Neuron (in vitro differentiated cells): ENCODE measurements around the gene CUEDC1.

Experiments used
- H2AFZ ChIP-seq: one replicate; pipeline ENCODE4 v1.6.1; 2013; ENCODE audit warnings: low read depth, mild to moderate bottlenecking, inconsistent platforms, low read length, moderate library complexity
- H3K27me3 ChIP-seq: one replicate; pipeline ENCODE4 v1.6.1; 2013; ENCODE audit warnings: low read length; ENCODE audit not compliant: insufficient read depth
- H3K36me3 ChIP-seq: one replicate; pipeline ENCODE4 v1.6.1; 2013; ENCODE audit warnings: low read length; ENCODE audit not compliant: insufficient read depth
- H3K4me1 ChIP-seq: one replicate; pipeline ENCODE4 v1.6.1; 2013; ENCODE audit warnings: low read length; ENCODE audit not compliant: insufficient read depth
- H3K4me3 ChIP-seq: 2 replicates; pipeline ENCODE4 v1.5.1; 2013; ENCODE audit warnings: mild to moderate bottlenecking, low read length, moderate library complexity
- H3K9me3 ChIP-seq: one replicate; pipeline ENCODE4 v1.6.1; 2013; ENCODE audit warnings: low read length

The CUEDC1 gene

DNA sequence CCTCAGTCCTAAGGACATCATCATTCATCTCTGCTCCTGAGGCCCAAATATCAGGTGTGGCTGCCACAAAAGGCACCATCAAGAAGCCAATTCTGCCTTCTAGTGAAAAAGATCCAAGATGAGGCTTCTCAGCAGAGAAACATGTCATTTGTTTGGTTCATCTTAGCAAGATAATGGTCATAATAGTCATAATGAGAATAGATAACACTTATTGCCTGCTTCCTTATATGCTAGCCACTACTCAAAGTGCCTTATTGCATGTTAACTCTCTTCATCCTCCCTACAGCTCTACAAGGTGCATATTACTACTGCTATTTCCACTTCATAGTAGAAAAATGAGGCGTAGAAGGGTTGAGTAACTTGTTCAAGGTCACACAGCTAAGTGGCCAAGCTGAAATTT, 60.4 kb downstream of the CUEDC1 start:
- Histone ChIP-seq H2AFZ (no peak overlapping the region), H3K36me3 (no peaks in the 10 kb centered on the region), H3K4me3 (no peak overlapping the region), H3K9me3 (no peaks in the 10 kb centered on the region), H3K27me3 (no peaks in the 10 kb centered on the region), H3K4me1 (peaks cover 32% of the 10 kb centered on the region)

DNA sequence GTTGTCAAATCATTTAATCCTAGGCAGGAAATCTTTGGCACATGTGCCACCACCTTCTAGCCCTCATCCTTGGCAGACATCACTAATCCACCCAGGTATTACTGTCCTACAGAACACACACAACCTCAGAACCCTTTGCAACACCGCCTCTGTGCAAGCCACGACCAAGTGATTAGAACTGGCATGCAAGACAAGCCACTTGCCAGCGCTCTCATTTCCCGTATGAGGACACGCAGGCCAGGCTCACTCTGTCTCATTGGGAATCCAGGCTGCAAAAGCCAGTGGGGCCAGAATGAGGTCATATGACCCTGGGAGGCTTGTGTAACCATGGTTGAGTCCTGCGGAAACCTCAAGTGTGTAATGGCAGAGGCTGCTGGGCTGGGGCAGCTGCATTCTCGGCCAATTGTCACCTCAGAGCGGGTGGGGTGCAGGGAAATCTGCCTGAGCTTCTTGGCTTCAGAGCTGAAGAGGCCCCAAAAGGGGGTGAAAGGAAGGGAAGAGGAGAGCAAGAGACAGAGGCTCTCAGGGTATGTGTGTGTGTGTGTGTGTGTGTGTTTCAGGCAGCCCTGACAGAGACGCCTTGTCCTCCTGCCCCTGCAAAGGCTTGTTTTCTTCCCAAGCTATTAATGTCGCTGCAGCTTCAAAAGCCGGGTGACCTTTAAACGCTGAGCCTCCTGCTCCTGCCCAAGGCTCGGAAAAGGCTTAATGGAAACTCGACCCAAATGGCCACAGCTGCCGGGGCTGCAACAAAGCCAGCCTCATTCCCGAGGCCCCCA, 62.2 kb downstream of the CUEDC1 start:
- H2AFZ ChIP-seq, result no peak overlapping the region
- peak overlapping the region; percentile 30 for H3K4me3 ChIP-seq
- no peaks in the 10 kb centered on the region for H3K9me3 ChIP-seq
- no peaks in the 10 kb centered on the region for H3K36me3 ChIP-seq
- no peaks in the 10 kb centered on the region for H3K27me3 ChIP-seq
- H3K4me1 ChIP-seq, result peaks cover 15% of the 10 kb centered on the region

DNA sequence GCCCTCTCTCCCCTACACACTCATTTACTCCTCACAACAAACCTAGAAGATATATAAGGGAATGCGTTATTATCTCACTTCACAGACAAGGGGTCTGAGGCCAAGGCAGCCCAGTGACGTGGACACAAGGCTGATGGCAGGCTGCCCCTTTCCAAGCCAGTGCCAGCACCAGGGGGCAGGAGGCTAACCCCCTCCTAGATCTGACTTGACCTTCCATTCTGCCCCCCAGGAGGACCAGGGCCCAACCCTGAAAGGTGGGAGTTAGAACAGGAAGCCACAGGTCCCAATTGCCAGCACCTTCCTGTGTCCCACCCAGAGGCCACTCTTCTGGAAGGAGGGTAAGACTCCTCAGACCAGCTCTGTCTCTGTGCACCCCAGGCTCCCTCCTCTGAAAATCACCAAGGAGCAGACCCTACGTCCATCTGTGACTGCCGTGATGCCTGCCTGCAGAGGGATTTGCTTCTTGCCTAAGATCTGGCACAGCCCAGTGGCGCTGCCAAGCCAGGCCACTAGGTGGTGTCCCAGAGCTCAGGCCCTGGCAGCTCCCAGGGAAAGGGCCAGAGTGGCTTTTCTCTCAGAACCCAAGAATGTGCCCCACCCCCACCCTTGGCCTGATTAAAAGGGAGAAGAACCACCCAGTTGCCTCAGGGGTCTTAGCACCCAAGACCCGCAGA, 62.9 kb downstream of the CUEDC1 start:
- Histone ChIP-seq H3K36me3 (no peaks in the 10 kb centered on the region), H3K4me1 (peaks cover 14% of the 10 kb centered on the region), H3K27me3 (no peaks in the 10 kb centered on the region), H2AFZ (no peak overlapping the region), H3K9me3 (no peaks in the 10 kb centered on the region), H3K4me3 (peak overlapping the region; percentile 30)

DNA sequence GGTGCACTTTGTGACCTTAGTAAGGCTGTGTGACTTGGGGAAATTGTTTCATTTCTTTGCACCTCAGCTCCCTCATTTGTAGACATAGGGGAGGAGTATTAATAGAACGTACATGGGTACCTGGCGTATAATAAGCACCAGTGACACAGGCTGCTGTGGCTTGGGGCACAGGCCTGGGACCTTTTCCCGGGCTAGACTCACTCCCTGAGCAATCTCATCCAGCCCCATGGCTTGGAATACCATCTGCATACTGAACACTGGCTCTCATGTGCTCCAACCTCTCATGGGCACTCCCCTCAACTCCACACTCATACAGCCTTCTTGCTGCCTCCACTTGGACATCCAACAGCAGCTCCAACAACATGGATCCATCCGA, 64.4 kb downstream of the CUEDC1 start:
- no peaks in the 10 kb centered on the region for H3K27me3 ChIP-seq
- peaks cover 14% of the 10 kb centered on the region for H3K4me1 ChIP-seq
- no peak overlapping the region for H2AFZ ChIP-seq

DNA sequence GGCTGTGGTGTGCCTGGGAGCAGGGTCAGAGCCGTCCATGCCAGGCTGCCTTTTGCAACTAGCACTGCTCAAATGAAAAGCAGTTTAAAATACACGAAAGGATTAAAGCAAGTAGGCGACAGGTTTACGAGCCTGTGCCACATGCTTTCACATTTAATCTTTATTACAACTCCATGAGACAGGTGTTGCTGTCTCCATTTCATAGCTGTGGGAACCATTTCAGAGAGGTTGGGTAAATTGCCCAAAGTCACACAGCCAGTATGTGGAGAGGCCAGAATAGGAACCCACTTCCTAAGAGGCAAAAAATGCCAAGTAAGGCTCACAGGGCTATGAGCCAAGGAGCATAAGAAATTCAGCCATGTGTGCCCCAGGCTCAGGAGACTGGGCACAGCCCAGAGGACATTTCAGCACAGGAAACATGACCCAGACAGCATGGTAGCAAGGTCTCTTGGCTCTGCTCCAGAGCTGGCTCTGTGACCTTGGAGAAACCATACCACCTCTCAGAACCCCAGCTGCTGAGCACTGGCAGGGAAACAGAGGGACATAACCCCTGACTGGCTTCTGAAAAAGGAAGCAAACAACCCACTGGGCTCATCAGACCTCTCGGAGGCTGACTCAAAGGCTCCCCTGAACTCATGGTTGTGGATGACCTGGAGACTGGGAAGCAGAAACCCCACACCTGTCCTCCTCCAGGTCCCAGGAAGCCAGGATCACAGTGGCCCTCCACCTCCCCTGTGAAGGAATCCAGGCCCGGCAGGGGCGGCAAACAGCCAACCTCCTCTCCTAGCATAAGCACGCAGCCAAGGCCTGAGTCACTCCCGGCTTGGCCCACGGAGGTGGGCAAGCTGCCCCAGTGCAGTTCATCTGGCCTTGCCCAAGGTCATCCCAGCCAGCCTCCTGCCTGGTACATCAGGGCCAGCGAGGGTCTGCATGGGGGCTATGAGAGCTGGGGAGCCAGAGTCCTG, 65.0 kb downstream of the CUEDC1 start:
- peaks cover under 1% of the 10 kb centered on the region for H3K36me3 ChIP-seq
- H3K9me3 ChIP-seq, result no peaks in the 10 kb centered on the region
- peaks cover 14% of the 10 kb centered on the region for H3K4me1 ChIP-seq
- no peak overlapping the region for H2AFZ ChIP-seq
- H3K4me3 ChIP-seq, result no peak overlapping the region
- H3K27me3 ChIP-seq, result no peaks in the 10 kb centered on the region

More for the DNA sequence above, 64.4 kb downstream of the CUEDC1 start:
- Histone ChIP-seq H3K36me3 (no peaks in the 10 kb centered on the region), H3K9me3 (no peaks in the 10 kb centered on the region), H3K4me3 (no peak overlapping the region)

DNA sequence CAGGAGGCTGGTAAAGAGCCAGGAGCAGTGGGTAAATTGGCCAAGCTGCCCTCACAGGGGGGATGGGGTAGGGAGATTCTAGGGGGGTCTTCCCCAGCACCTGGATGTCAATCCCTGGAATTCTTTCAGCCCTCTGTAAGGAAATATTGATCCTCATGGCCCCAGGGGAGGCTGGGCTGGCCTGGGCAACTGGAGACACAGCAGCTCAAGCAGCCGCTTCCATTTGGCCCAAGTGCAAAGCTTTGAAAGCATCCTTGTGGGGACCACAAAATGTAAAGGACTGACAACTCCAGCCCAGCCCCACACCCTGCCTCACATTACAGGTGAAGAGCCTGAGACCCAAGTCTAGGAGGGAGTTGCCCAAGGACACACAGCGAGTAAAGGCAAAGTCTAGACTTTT, 66.0 kb downstream of the CUEDC1 start:
- no peak overlapping the region for H2AFZ ChIP-seq
- H3K4me3 ChIP-seq, result no peak overlapping the region
- peaks cover 14% of the 10 kb centered on the region for H3K4me1 ChIP-seq
- no peaks in the 10 kb centered on the region for H3K27me3 ChIP-seq
- H3K36me3 ChIP-seq, result peaks cover 8% of the 10 kb centered on the region
- no peaks in the 10 kb centered on the region for H3K9me3 ChIP-seq

DNA sequence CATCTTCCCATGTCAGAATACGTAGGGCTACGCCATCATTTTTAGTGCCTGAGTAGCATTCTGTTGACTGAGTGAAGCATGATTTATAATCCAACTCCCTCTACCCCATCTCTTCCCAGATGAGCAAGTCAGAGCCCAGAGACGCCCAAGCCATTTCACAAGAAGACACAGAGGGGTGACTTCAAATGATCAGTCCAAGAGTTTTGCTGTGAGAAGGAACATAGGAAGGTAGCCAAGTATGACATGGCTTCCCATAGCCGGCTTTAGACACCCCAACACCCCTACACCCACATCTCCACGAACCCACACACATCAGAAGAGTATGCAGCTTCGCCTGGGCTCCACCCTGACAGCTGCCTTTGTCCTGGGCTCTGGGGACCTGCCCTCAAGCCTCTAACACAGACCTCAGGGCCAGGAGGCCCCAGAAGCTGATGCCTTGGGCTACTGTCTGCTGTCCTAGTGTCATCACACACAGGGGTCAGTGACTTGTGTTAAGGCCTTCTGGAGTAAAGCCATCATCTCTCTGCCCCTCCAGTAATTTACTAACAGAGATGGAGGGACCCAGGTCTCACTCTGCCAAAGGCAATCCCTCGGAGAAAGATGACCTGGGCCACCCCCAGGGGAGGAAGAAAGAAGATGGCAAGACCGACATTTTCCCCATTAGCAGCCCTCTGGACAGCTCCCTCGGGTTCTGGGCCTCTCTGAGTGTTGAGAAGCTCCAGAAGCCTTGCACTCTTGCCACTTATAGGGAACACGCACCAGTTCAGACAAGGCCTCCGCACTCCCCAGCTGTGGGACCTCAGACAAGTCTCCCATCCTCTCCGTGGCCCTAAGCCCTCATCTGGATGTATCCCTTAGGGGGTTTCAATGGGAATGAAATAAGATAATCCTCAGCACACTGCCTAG, 66.6 kb downstream of the CUEDC1 start:
- Histone ChIP-seq H3K9me3 (no peaks in the 10 kb centered on the region), H3K4me1 (peaks cover 9% of the 10 kb centered on the region), H3K36me3 (peaks cover 12% of the 10 kb centered on the region)

DNA sequence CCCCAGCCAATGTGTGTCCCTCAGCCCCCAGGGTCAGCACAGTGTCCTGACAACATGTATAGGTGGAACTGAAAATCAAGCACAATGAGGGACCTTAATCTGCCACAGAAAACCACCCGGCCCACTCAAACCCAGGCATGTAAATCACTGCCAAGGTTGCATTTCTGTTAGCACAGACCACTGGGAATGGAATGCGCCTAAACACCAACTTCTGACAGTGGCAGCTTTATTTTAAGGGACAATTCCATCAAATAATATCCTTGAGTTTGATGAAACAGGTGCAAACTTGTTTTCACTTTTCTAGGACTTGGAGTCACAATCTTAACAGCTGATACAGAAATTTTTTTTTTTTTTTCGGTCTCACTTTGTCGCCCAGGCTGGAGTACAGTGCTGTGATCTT, 68.1 kb downstream of the CUEDC1 start:
- Histone ChIP-seq H3K27me3 (no peaks in the 10 kb centered on the region), H3K9me3 (no peaks in the 10 kb centered on the region), H3K4me1 (no peaks in the 10 kb centered on the region), H2AFZ (no peak overlapping the region), H3K4me3 (no peak overlapping the region), H3K36me3 (peaks cover 19% of the 10 kb centered on the region)

More for the DNA sequence above, 66.6 kb downstream of the CUEDC1 start:
- Histone ChIP-seq H2AFZ (no peak overlapping the region), H3K27me3 (no peaks in the 10 kb centered on the region), H3K4me3 (no peak overlapping the region)

DNA sequence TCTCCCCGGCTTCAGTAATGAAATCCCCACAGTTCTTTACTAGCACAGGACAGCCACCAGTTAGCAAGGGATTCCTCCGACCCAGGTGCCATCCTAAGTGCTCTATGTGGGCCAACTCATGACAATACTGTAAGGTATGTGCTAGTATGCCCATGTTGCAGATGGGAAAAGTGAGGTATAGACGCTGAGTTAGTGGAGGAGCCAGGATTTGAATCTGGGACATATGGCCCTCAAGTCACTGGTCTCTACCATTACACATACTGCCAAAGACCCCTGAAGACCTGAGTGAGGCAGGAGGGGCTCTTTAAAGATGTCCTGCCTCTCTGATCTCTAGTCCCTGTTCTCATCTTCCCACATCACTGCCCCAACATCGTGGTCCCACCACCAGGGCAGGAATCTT, 69.2 kb downstream of the CUEDC1 start:
- H3K4me1 ChIP-seq, result peaks cover 10% of the 10 kb centered on the region
- peaks cover 19% of the 10 kb centered on the region for H3K36me3 ChIP-seq
- H3K4me3 ChIP-seq, result no peak overlapping the region
- no peak overlapping the region for H2AFZ ChIP-seq
- no peaks in the 10 kb centered on the region for H3K27me3 ChIP-seq
- H3K9me3 ChIP-seq, result no peaks in the 10 kb centered on the region

DNA sequence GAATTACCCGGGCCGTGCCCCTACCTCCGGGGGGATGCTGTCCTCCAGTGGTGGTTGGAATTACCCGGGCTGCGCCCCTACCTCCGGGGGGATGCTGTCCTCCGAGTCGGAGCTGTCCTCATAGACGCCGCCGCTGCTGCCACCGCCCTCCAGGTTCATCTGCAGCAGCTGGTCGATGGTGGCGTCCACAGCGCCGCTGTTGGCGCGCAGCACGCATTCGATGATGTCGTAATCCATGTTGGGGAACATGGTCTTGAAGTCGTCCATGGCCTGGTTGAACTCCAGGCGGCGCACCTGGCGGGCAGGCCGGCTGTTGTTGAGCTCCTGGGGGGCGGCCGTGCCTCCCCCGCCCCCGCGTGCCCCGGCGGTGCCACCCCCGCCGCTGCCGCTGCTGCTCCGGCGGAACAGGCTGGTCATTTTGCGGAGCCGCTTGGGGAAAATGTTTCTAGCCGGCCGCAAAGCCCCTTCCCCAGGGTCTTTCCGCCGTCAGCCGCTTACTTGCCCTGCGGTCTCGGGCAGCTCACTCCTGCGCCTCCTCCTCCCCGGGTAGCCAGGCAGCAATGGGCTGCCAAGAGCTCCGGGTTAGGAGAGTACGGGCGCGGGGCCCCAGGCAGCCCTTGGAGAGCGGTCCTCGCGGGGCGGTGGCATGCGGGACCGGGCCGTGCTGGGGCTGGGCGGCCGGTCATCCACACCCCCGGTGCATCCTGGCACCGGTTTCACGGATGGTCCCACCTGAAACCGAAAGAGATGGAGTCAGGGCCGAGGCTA, 69.9 kb downstream of the CUEDC1 start:
- H3K27me3 ChIP-seq, result no peaks in the 10 kb centered on the region
- H3K4me1 ChIP-seq, result peaks cover 12% of the 10 kb centered on the region
- no peak overlapping the region for H3K4me3 ChIP-seq
- no peaks in the 10 kb centered on the region for H3K9me3 ChIP-seq
- H3K36me3 ChIP-seq, result peaks cover 19% of the 10 kb centered on the region
- H2AFZ ChIP-seq, result no peak overlapping the region

DNA sequence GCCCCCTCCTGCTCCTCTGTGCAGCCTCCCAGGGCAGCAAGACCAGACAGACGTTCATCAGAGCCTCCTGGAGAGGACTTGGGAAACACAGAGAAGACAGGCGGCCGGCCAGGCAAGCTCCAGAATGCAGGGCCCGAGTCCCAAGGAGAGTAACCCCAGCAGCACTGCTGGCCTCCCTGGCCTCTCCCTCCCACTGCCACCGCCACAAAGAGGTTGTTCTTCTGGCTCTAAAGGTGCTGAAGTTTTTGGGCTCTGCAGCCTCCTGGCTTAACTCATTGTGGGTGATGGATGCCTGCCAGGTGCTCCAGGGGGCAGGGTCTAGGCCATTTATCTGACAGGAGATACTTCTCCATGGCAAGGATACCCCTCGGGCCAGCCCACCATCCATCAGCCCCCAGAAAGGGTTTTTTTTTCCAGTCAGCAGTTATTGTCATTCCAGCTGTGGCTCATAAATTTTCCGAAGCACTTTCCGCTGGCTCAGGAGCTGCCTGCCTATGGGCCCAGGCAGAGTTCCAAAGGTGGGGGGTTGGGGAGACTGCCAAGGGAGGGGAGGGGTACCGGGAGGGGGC, 73.3 kb downstream of the CUEDC1 start:
- H2AFZ ChIP-seq, result no peak overlapping the region
- peaks cover 21% of the 10 kb centered on the region for H3K4me1 ChIP-seq
- no peaks in the 10 kb centered on the region for H3K27me3 ChIP-seq
- no peak overlapping the region for H3K4me3 ChIP-seq
- peaks cover 29% of the 10 kb centered on the region for H3K36me3 ChIP-seq
- H3K9me3 ChIP-seq, result no peaks in the 10 kb centered on the region
